Mesenteric fat pad (tissue), 1 donor: ENCODE results near the gene MBTPS2. TPM values are rescaled to one million over a fixed set of nuclear protein-coding genes. Genes with fewer than 3 reads are reported as not detected.
"Not testable (repeated sequence)": the region's sequence is repeated elsewhere in the genome, so short reads cannot be mapped to it uniquely, and the experiment has no call there.

Source experiments
- DNase-seq: peaks from one replicate; pipeline ENCODE4 v3.0.0-alpha.2; 2020; ENCODE audit warnings: low spot score
- total RNA-seq: library from RNA; stranded (reverse); fragmentation: NEBNext Ultra II Directional; extraction: Animal tissue kit (Norgen Biotek cat#: 25700); gene quantifications from one replicate; pipeline ENCODE4 v1.2.1, GENCODE V29; 2021
- donor health status: DM: yes; HTN: yes; CAD: no.

MBTPS2 gene
- total RNA-seq, 1 donor from 2014 or later, result 14.8 TPM

- no peak for DNase-seq
Observed at GRCh38 chrX:21856504-21856903, 17.1 kb downstream of the MBTPS2 start.

GRCh38 chrX:21863241-21863640 lies 23.8 kb downstream of the MBTPS2 start:
- DNase-seq, result no peak

GRCh38 chrX:21865436-21865835 lies 26.0 kb downstream of the MBTPS2 start:
- no peak for DNase-seq

GRCh38 chrX:21870494-21870893 lies 31.1 kb downstream of the MBTPS2 start:
- no peak for DNase-seq

GRCh38 chrX:21873063-21873775 lies 33.8 kb downstream of the MBTPS2 start:
- DNase-seq, result no peak

GRCh38 chrX:21874182-21874581 lies 34.8 kb downstream of the MBTPS2 start:
- not testable (repeated sequence) for DNase-seq

- no peak for DNase-seq
Observed at GRCh38 chrX:21875013-21875412, 35.6 kb downstream of the MBTPS2 start.

- DNase-seq, result no peak
Observed at GRCh38 chrX:21881881-21882574, 42.6 kb downstream of the MBTPS2 start.

GRCh38 chrX:21883258-21883657 lies 43.8 kb downstream of the MBTPS2 start:
- no peak for DNase-seq

GRCh38 chrX:21885568-21885967 lies 46.2 kb downstream of the MBTPS2 start:
- no peak for DNase-seq

- no peak for DNase-seq
Observed at GRCh38 chrX:21905313-21905712, 65.9 kb downstream of the MBTPS2 start.

- DNase-seq, result no peak
Observed at GRCh38 chrX:21905953-21906352, 66.5 kb downstream of the MBTPS2 start.

- DNase-seq, result no peak
Observed at GRCh38 chrX:21907260-21907659, 67.8 kb downstream of the MBTPS2 start.

- DNase-seq, result no peak
Observed at GRCh38 chrX:21911481-21911880, 72.1 kb downstream of the MBTPS2 start.

- no peak for DNase-seq
Observed at GRCh38 chrX:21912220-21912619, 72.8 kb downstream of the MBTPS2 start.

- DNase-seq, result no peak
Observed at GRCh38 chrX:21912989-21913388, 73.6 kb downstream of the MBTPS2 start.

GRCh38 chrX:21926116-21926515 lies 86.7 kb downstream of the MBTPS2 start:
- no peak for DNase-seq

GRCh38 chrX:21926527-21927278 lies 87.3 kb downstream of the MBTPS2 start:
- no peak for DNase-seq

GRCh38 chrX:21929209-21929608 lies 89.8 kb downstream of the MBTPS2 start:
- no peak for DNase-seq

GRCh38 chrX:21930986-21931385 lies 91.6 kb downstream of the MBTPS2 start:
- no peak for DNase-seq

GRCh38 chrX:21932292-21933002 lies 93.0 kb downstream of the MBTPS2 start:
- no peak for DNase-seq

- no peak for DNase-seq
Observed at GRCh38 chrX:21933077-21933476, 93.7 kb downstream of the MBTPS2 start.
